ENCODE results near the gene SORCS2.

DNA sequence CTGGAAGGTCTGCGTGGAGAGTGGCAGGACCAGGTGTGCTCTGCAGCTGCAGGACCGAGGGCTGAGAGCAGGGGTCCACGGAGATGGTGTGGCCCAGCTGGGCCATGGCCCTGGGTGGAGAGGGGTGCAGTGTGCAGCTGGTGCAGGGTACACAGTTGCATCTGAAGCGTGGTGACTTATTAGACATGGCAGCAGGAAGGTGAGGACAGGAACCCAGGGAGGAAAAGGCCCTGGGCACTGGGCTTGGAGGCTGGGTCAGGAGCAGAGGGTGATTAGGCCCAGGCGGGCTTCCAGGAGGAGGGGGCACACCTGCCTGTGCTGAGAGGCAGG, 457.0 kb downstream of the SORCS2 start:
- no peak for TF ChIP-seq POLR2A (IDR thresholded peaks at IDR 0.05)
- TF ChIP-seq, protein P1, sequence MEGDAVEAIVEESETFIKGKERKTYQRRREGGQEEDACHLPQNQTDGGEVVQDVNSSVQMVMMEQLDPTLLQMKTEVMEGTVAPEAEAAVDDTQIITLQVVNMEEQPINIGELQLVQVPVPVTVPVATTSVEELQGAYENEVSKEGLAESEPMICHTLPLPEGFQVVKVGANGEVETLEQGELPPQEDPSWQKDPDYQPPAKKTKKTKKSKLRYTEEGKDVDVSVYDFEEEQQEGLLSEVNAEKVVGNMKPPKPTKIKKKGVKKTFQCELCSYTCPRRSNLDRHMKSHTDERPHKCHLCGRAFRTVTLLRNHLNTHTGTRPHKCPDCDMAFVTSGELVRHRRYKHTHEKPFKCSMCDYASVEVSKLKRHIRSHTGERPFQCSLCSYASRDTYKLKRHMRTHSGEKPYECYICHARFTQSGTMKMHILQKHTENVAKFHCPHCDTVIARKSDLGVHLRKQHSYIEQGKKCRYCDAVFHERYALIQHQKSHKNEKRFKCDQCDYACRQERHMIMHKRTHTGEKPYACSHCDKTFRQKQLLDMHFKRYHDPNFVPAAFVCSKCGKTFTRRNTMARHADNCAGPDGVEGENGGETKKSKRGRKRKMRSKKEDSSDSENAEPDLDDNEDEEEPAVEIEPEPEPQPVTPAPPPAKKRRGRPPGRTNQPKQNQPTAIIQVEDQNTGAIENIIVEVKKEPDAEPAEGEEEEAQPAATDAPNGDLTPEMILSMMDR (IDR thresholded peaks at IDR 0.05) = no peak

Data from esophagus squamous epithelium (tissue), 4 donors.